Kidney (tissue), 14 donors: ENCODE data around the gene TMEM94. TPM values are rescaled to one million over a fixed set of nuclear protein-coding genes. Genes with fewer than 3 reads are reported as not detected.

Experiments used
- DNase-seq, 5 donors: peaks; one replicate each; pipeline ENCODE4 v3.0.0-alpha.2; 2013 to 2020
- FAIRE-seq: peaks from 2 replicates; lab custom pipeline; 2012; peaks lifted over from hg19 to GRCh38; lab: Jason Lieb, UNC
- H3K27ac ChIP-seq, 2 donors: one replicate each; pipeline ENCODE4 v1.7.0; 2013; ENCODE audit warnings: low read depth in 2 of 2, low read length in 2 of 2, inconsistent platforms in 1 of 2
- H3K27me3 ChIP-seq: one replicate; pipeline ENCODE4 v1.7.1; 2013; ENCODE audit warnings: low read length, inconsistent platforms; ENCODE audit not compliant: control insufficient read depth, insufficient read depth
- H3K36me3 ChIP-seq, 3 donors: one replicate each; pipeline versions ENCODE4 v1.7.0 to v1.7.1; 2013; ENCODE audit warnings: low read length in 3 of 3, control low read depth in 1 of 3, inconsistent platforms in 1 of 3; ENCODE audit not compliant: insufficient read depth in 3 of 3, control insufficient read depth in 2 of 3
- H3K4me1 ChIP-seq, 3 donors: one replicate each; pipeline versions ENCODE4 v1.7.0 to v1.7.1; 2013; ENCODE audit warnings: low read length in 3 of 3, inconsistent platforms in 1 of 3, low read depth in 1 of 3; ENCODE audit not compliant: control insufficient read depth in 2 of 3, insufficient read depth in 2 of 3
- H3K4me3 ChIP-seq, 3 donors: one replicate each; pipeline versions ENCODE4 v1.7.0 to v1.8.1; 2013; ENCODE audit warnings: low read length in 3 of 3, control low read depth in 1 of 3, inconsistent platforms in 1 of 3
- H3K9ac ChIP-seq, 3 donors: one replicate each; pipeline versions ENCODE4 v1.7.0 to v1.7.1; 2013; ENCODE audit warnings: low read length in 3 of 3, control low read depth in 1 of 3, inconsistent platforms in 1 of 3
- H3K9me3 ChIP-seq, 3 donors: one replicate each; pipeline versions ENCODE4 v1.7.0 to v1.7.1; 2013; ENCODE audit warnings: low read length in 3 of 3, control low read depth in 1 of 3, inconsistent platforms in 1 of 3; ENCODE audit not compliant: control insufficient read depth in 2 of 3, insufficient read depth in 1 of 3
- intact Hi-C: fragments of 100-400 bp; cut with DNase I; formaldehyde crosslinking; loops from one replicate; pipeline ENCODE4 v1.11.1; 2022
- polyA plus RNA-seq: library from polyadenylated mRNA; stranded (reverse); fragments of 350-450 nt; fragmentation: Illumina TruSeq; extraction: RNeasy Lipid Tissue Mini Kit (QIAGEN cat#74804); gene quantifications from one replicate; pipeline ENCODE4 v1.2.3, GENCODE V29; 2014; ENCODE audit warnings: low read depth, low replicate concordance; ENCODE audit not compliant: insufficient read depth
- total RNA-seq: library from RNA; stranded (reverse); fragmentation: NEBNext Ultra II Directional; extraction: Animal tissue kit (Norgen Biotek cat#: 25700); gene quantifications from one replicate; pipeline ENCODE4 v1.2.1, GENCODE V29; 2021
- TF ChIP-seq, protein P1 (sequence below): IDR thresholded peaks from 3 replicates; pipeline ENCODE4 v1.5.1; 2012; ENCODE audit warnings: mild to moderate bottlenecking, moderate library complexity, borderline replicate concordance; ENCODE audit not compliant: insufficient read depth; ENCODE audit errors: extremely low read depth
- donor health status: control.
- donor health status: control.
- donor health status: control.
- donor health status: control.
- donor health status: control.
- donor health status: DM: yes; HTN: yes; CAD: no.
- donor health status: Normal renal cell carcinoma (clear cell type).

Gene TMEM94
- total and polyA plus RNA-seq, 2 donors from 2014 or later: 49.6 to 82.6 TPM

DNA sequence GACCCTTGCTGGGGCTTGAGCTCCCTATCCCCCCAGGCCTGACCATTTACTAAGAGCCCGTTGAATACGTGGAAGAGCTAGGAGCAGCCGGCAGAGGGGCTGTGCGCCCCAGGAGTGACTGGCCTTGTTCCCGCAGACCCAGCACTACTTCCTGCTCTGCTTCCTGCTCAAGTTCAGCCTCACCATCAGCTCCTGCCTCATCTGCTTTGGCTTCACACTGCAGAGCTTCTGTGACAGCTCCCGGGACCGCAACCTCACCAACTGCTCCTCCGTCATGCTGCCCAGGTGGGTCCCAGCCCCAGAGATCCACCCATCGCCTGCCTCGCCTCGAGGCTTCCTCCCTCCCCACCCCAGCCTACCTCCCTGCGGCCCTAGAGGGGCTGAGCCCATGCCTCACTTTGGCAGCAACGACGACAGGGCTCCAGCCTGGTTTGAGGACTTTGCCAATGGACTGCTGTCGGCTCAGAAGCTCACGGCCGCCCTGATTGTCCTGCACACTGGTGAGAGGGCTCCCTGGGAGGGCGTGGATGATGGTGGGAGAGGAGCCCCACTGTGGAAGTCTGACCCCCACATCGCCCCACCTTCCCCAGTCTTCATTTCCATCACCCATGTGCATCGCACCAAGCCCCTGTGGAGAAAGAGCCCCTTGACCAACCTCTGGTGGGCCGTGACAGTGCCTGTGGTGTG is 41.7 kb downstream of the TMEM94 start:
- TF ChIP-seq, protein P1, sequence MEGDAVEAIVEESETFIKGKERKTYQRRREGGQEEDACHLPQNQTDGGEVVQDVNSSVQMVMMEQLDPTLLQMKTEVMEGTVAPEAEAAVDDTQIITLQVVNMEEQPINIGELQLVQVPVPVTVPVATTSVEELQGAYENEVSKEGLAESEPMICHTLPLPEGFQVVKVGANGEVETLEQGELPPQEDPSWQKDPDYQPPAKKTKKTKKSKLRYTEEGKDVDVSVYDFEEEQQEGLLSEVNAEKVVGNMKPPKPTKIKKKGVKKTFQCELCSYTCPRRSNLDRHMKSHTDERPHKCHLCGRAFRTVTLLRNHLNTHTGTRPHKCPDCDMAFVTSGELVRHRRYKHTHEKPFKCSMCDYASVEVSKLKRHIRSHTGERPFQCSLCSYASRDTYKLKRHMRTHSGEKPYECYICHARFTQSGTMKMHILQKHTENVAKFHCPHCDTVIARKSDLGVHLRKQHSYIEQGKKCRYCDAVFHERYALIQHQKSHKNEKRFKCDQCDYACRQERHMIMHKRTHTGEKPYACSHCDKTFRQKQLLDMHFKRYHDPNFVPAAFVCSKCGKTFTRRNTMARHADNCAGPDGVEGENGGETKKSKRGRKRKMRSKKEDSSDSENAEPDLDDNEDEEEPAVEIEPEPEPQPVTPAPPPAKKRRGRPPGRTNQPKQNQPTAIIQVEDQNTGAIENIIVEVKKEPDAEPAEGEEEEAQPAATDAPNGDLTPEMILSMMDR: no peak
- peak overlapping the region; percentile 9 to 15 for H3K27ac ChIP-seq
- intact Hi-C loops: no loop called here
- peaks cover 0 to 53% (median 17%) of the 10 kb centered on the region in 3 donors for H3K36me3 ChIP-seq
- DNase-seq (no peak), FAIRE-seq (no peak)
- no peaks in the 10 kb centered on the region for H3K27me3 ChIP-seq
- no peak overlapping the region for H3K4me3 ChIP-seq
- H3K9ac ChIP-seq: no peak overlapping the region
- no peaks in the 10 kb centered on the region for H3K9me3 ChIP-seq
- peaks cover 0 to 25% (median 0%) of the 10 kb centered on the region in 3 donors for H3K4me1 ChIP-seq

DNA sequence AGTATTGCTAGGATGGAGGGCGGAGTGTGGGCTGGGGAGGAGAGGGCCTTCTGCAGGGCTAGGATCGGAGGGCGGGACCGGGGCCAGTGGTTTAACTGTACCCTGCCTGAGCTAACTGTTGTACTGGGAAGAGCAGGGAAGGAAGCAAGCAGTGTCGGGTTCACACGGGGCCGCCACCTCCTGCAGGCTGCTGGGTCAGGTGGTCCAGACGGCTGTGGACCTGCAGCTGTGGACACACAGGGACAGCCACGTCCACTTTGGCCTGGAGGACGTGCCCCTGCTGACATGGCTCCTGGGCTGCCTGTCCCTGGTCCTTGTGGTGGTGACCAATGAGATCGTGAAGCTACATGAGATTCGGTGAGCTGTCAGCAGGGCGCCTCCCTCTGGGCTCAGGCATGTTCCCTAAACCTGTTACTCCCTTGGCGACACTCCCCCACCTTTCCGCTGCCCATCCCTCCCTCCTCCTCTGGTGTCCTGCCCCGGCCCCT is 42.3 kb downstream of the TMEM94 start:
- peak in 3 of 5 donors; percentile 64 to 70 (median 67) for DNase-seq
- no peak for FAIRE-seq
- H3K9ac ChIP-seq: no peak overlapping the region
- intact Hi-C loops: no loop called here
- H3K27me3 ChIP-seq: no peaks in the 10 kb centered on the region
- peaks cover 0 to 51% (median 13%) of the 10 kb centered on the region in 3 donors for H3K36me3 ChIP-seq
- peaks cover 0 to 25% (median 0%) of the 10 kb centered on the region in 3 donors for H3K4me1 ChIP-seq
- H3K4me3 ChIP-seq: no peak overlapping the region
- TF ChIP-seq, protein P1: no peak
- peak overlapping the region in 1 of 2 donors; percentile 9 for H3K27ac ChIP-seq
- H3K9me3 ChIP-seq: no peaks in the 10 kb centered on the region

DNA sequence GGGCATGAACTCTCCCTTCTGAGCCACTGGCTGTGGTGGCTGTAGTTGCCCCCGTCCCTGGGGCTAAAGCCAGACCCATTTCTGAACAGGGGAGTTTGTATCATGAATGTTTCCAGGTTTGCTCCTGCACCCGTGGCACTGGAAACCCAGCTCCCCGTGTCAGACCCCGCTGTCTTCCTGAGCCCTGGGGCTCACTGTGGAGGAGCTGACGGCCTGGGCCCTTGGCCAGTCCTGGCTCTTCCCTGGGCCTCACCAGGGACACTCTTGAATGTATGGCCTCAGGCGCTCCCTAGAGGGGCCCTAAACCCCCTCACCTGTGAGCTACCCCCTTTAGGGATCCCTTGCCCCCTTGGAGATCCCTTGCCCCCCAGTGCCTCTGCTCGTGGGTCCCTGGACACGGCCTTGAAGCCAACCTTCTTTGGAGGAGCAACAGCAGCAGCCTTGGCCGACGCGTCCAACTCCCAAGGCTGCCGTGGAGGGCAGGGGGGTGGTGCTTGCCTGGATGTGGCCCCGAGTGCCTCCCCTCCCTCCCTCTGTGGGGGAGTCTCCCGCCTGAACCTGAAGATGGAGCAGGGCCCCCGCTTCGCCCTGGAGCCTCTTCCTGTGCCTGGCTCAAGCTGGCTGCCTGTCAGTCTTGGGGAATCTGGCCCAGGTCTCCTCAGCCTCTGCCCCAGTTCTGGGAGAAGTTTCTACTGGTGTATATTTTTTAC is 43.0 kb downstream of the TMEM94 start:
- intact Hi-C loops: loop anchor here (10.0 kb wide), 1 partner anchor 75 kb away; no protein-coding TSS in a partner anchor
- Histone ChIP-seq H3K4me1 (peaks cover 0 to 28% (median 2%) of the 10 kb centered on the region in 3 donors), H3K9ac (no peak overlapping the region), H3K27ac (peak overlapping the region; percentile 36 to 63), H3K4me3 (no peak overlapping the region), H3K9me3 (no peaks in the 10 kb centered on the region), H3K27me3 (no peaks in the 10 kb centered on the region), H3K36me3 (peaks cover 0 to 45% (median 12%) of the 10 kb centered on the region in 3 donors)
- DNase-seq (peak in 3 of 5 donors; percentile 53 to 72 (median 68)), FAIRE-seq (no peak)
- TF ChIP-seq, protein P1: no peak
